GM19035 (cell line): Measurements from ENCODE around the gene GPR155.
A peak's percentile ranks its signal among the peaks of the same experiment; 100 is the strongest.
"Not testable (repeated sequence)": the region's sequence is repeated elsewhere in the genome, so short reads cannot be mapped to it uniquely, and the experiment has no call there.

Experiments
- ATAC-seq: cut with Tn5 transposase; IDR thresholded peaks from one replicate; pipeline ENCODE4 v1.9.1; 2021; ENCODE audit not compliant: unreplicated experiment

The GPR155 gene

GRCh38 chr2:174491947-174492346, 5.1 kb upstream of the GPR155 start:
- ATAC-seq, result no peak

GRCh38 chr2:174490051-174490450, 3.2 kb upstream of the GPR155 start:
- no peak for ATAC-seq

- not testable (repeated sequence) for ATAC-seq
These were observed 2.7 kb upstream of the GPR155 start for GRCh38 chr2:174489520-174489919.

- no peak for ATAC-seq
These were observed 962 bp upstream of the GPR155 start for GRCh38 chr2:174487820-174488162.

- ATAC-seq, result peak; percentile 76
These were observed 435 bp upstream of the GPR155 start for GRCh38 chr2:174487108-174487819.

GRCh38 chr2:174485788-174486562, 854 bp downstream of the GPR155 start:
- ATAC-seq, result peak; percentile 27

GRCh38 chr2:174485045-174485444, 1.8 kb downstream of the GPR155 start:
- not testable (repeated sequence) for ATAC-seq

- no peak for ATAC-seq
These were observed 2.3 kb downstream of the GPR155 start for GRCh38 chr2:174484573-174484972.

- ATAC-seq, result no peak
These were observed 4.0 kb downstream of the GPR155 start for GRCh38 chr2:174482854-174483253.

- no peak for ATAC-seq
These were observed 9.1 kb downstream of the GPR155 start for GRCh38 chr2:174477759-174478158.

GRCh38 chr2:174473796-174474195, 13.0 kb downstream of the GPR155 start:
- ATAC-seq, result no peak

- ATAC-seq, result no peak
These were observed 21.5 kb downstream of the GPR155 start for GRCh38 chr2:174465327-174465726.

GRCh38 chr2:174461221-174461620, 25.6 kb downstream of the GPR155 start:
- no peak for ATAC-seq

- ATAC-seq, result no peak
These were observed 32.3 kb downstream of the GPR155 start for GRCh38 chr2:174454566-174454965.

GRCh38 chr2:174450021-174450816, 36.6 kb downstream of the GPR155 start:
- ATAC-seq, result no peak

GRCh38 chr2:174449033-174449432, 37.8 kb downstream of the GPR155 start:
- no peak for ATAC-seq

- no peak for ATAC-seq
These were observed 40.3 kb downstream of the GPR155 start for GRCh38 chr2:174446531-174446930.

- no peak for ATAC-seq
These were observed 41.6 kb downstream of the GPR155 start for GRCh38 chr2:174445248-174445647.

GRCh38 chr2:174444761-174445160, 42.1 kb downstream of the GPR155 start:
- ATAC-seq, result no peak

- ATAC-seq, result no peak
These were observed 44.0 kb downstream of the GPR155 start for GRCh38 chr2:174442546-174443510.

- no peak for ATAC-seq
These were observed 46.9 kb downstream of the GPR155 start for GRCh38 chr2:174439950-174440349.
